ENCODE measurements around the gene PRDX2. TPM values are rescaled to one million over a fixed set of nuclear protein-coding genes. Genes with fewer than 3 reads are reported as not detected.

PRDX2 gene
- total RNA-seq, 1 experiment from 2014 or later = 406 TPM

- no peaks in the 10 kb centered on the region for H3K27me3 ChIP-seq (replicated peaks; ENCODE audit: insufficient read depth, low read depth, low read length, poor library complexity)
- DNase-seq (ENCODE audit: low spot score) = no peak
- intact Hi-C loops (cut with micrococcal nuclease; ENCODE audit: unreplicated experiment) = no loop called here
- H3K36me3 ChIP-seq (ENCODE audit: insufficient read depth, low read length, poor library complexity, severe bottlenecking) = no peaks in the 10 kb centered on the region
- no peak overlapping the region for H3K4me3 ChIP-seq (ENCODE audit: low read depth, low read length, poor library complexity, severe bottlenecking)
- no TSS peak for BruUV-seq (replicated peaks)
- no peaks in the 10 kb centered on the region for H3K4me1 ChIP-seq (ENCODE audit: insufficient read depth, low read length, poor library complexity, severe bottlenecking)
- no peak for TF ChIP-seq EZH2 (IDR thresholded peaks at IDR 0.05; ENCODE audit: borderline replicate concordance, low read depth, low read length, poor library complexity, severe bottlenecking)
- TF ChIP-seq CTCF (conservative IDR thresholded peaks at IDR 0.05; ENCODE audit: low read depth, low read length) = no peak
- H3K9me3 ChIP-seq (ENCODE audit: low read depth, low read length, poor library complexity, severe bottlenecking) = no peaks in the 10 kb centered on the region
- CTCF ChIA-PET = interaction anchor here (2.1 to 3.0 kb wide), 4 partner anchors 7 to 82 kb away, joined by 14 to 34 read pairs (median 20); no protein-coding TSS in a partner anchor
- POLR2A ChIA-PET (ENCODE audit: low non-redundant PET) = no interaction called here
- no peak overlapping the region for H3K27ac ChIP-seq (ENCODE audit: low read depth, low read length, poor library complexity, severe bottlenecking)
Measured at GRCh38 chr19:12764698-12765097, 36.9 kb downstream of the PRDX2 start.

DNA sequence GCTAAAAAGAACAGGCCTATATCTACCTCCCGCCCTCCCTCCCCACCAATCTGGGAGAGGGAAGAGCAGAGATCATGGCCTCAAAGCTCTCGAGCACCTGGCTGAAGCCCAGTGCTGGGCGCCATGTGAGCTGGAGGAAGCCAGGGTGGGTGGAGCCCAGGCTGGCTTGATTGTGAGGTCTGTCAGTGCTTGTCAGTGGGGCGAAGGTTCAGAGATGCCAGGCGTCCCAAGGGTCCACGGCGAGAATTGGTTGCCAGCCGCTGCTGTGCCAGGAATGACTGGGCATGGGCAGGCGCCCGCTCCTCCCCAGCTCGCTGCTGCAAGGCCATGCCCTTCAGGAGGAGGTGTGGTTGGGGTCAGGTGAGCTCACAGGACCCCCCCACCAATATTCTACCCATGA, 38.5 kb downstream of the PRDX2 start:
- no peak overlapping the region for H3K27ac ChIP-seq (ENCODE audit: low read depth, low read length, poor library complexity, severe bottlenecking)
- no peaks in the 10 kb centered on the region for H3K9me3 ChIP-seq (ENCODE audit: low read depth, low read length, poor library complexity, severe bottlenecking)
- POLR2A ChIA-PET (ENCODE audit: low non-redundant PET) = interaction anchor here (0.6 kb wide), 1 partner anchor 30 kb away, joined by 5 read pairs; no protein-coding TSS in a partner anchor
- no peak for DNase-seq (ENCODE audit: low spot score)
- no peaks in the 10 kb centered on the region for H3K27me3 ChIP-seq (replicated peaks; ENCODE audit: insufficient read depth, low read depth, low read length, poor library complexity)
- intact Hi-C loops (cut with micrococcal nuclease; ENCODE audit: unreplicated experiment) = no loop called here
- H3K36me3 ChIP-seq (ENCODE audit: insufficient read depth, low read length, poor library complexity, severe bottlenecking) = no peaks in the 10 kb centered on the region
- H3K4me3 ChIP-seq (ENCODE audit: low read depth, low read length, poor library complexity, severe bottlenecking) = no peak overlapping the region
- BruUV-seq (replicated peaks) = no TSS peak
- TF ChIP-seq CTCF (conservative IDR thresholded peaks at IDR 0.05; ENCODE audit: low read depth, low read length) (no peak), EZH2 (IDR thresholded peaks at IDR 0.05; ENCODE audit: borderline replicate concordance, low read depth, low read length, poor library complexity, severe bottlenecking) (no peak)
- CTCF ChIA-PET = interaction anchor here (0.6 kb wide), 1 partner anchor 191 kb away, joined by 8 read pairs; no protein-coding TSS in a partner anchor
- H3K4me1 ChIP-seq (ENCODE audit: insufficient read depth, low read length, poor library complexity, severe bottlenecking) = no peaks in the 10 kb centered on the region

DNA sequence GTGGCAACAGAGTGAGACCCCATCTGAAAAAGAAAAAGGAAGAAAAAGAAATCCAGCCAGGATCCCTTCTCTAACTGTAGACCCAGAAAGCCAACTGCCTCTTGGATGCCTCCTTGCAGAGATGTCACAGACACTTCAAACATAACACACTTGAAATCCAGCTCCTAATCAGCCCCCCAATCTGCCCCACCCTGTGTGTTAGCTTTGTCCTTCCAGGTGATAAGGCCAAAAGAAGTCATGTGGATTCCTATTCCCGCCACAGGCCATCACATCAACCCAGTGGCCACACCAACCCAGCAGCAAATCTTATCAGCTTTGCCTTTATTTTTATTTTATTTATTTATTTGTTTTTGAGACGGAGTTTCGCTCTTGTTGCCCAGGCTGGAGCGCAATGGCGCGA, 41.9 kb downstream of the PRDX2 start:
- H3K27ac ChIP-seq (ENCODE audit: low read depth, low read length, poor library complexity, severe bottlenecking) = no peak overlapping the region
- no peaks in the 10 kb centered on the region for H3K27me3 ChIP-seq (replicated peaks; ENCODE audit: insufficient read depth, low read depth, low read length, poor library complexity)
- BruUV-seq (replicated peaks) = no TSS peak
- ChIA-PET POLR2A (ENCODE audit: low non-redundant PET) (interaction anchor here (0.6 to 0.8 kb wide), 2 partner anchors 32 to 38 kb away, joined by 3 to 24 read pairs; partner anchors contain the start of gene JUNB), CTCF (interaction anchor here (0.9 to 1.2 kb wide), 2 partner anchors 22 to 39 kb away, joined by 4 to 6 read pairs; partner anchors contain the start of gene GET3)
- H3K4me3 ChIP-seq (ENCODE audit: low read depth, low read length, poor library complexity, severe bottlenecking) = no peak overlapping the region
- intact Hi-C loops (cut with micrococcal nuclease; ENCODE audit: unreplicated experiment) = no loop called here
- H3K36me3 ChIP-seq (ENCODE audit: insufficient read depth, low read length, poor library complexity, severe bottlenecking) = no peaks in the 10 kb centered on the region
- TF ChIP-seq EZH2 (IDR thresholded peaks at IDR 0.05; ENCODE audit: borderline replicate concordance, low read depth, low read length, poor library complexity, severe bottlenecking) = no peak
- TF ChIP-seq CTCF (conservative IDR thresholded peaks at IDR 0.05; ENCODE audit: low read depth, low read length) = no peak
- no peaks in the 10 kb centered on the region for H3K4me1 ChIP-seq (ENCODE audit: insufficient read depth, low read length, poor library complexity, severe bottlenecking)
- no peaks in the 10 kb centered on the region for H3K9me3 ChIP-seq (ENCODE audit: low read depth, low read length, poor library complexity, severe bottlenecking)
- DNase-seq (ENCODE audit: low spot score) = no peak

All from A673 (cell line).